IPS DF 19.7 (cell line): ENCODE measurements around the gene TTC29.
"Not testable (repeated sequence)": the region's sequence is repeated elsewhere in the genome, so short reads cannot be mapped to it uniquely, and the experiment has no call there.

ENCODE experiments used
- DNase-seq: peaks from one replicate; pipeline ENCODE4 v3.0.0-alpha.2; 2013; ENCODE audit warnings: low read depth, low spot score

TTC29 gene

DNA sequence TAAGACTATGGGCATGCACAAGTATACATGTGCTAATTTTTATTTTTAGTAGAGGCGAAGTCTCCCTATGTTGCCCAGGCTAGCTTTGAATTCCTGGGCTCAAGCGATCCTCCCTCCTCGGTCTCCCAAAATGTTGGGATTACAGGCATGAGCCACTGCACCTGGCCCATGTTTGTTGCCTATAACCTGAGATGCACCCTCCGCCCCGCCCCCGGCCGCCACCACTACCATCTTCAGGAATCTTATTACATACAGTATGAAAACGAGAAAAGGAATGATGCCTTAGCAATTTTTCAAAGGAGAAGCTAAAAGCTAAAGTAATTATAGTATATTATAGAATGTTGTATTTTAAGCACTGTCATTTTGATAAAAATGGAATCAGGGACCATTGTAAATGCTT lies 245.8 kb downstream of the TTC29 start:
- no peak for DNase-seq

GRCh38 chr4:146674829-146675570 lies 270.7 kb downstream of the TTC29 start:
- DNase-seq: no peak

- not testable (repeated sequence) for DNase-seq
Measured at GRCh38 chr4:146663968-146664311, 281.7 kb downstream of the TTC29 start.

DNA sequence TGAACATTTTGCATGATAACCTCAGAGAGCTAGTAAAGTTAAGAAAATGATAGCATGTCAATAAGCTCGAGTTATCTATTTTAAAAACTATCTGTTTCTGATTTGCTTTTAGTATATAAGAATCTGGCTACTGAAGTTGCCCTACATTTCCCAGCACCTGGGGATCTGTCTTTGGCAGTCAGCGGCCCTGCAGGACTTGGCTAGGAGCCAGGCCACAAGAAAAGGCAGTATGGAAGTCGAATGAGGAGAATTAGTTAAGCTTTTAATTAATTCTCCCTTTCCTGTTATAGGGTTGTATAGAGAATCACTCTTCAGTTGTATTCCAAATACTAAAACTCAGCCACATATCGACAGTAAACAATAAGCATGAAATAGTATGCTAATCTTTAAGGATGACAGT lies 284.3 kb downstream of the TTC29 start:
- DNase-seq: no peak
